SK-N-SH (cell line): ENCODE results near the gene NCAM1.

Experiments
- EP300 ChIP-seq, 2 experiments: IDR thresholded peaks; 2 replicates each; pipeline versions ENCODE4 v1.4.0 to v1.6.1; 2012; ENCODE audit warnings: borderline replicate concordance in 1 of 2, low read depth in 1 of 2, low read length in 1 of 2
- FOXJ3 ChIP-seq: sonication (generic); formaldehyde crosslinking; IDR thresholded peaks from 2 replicates; pipeline ENCODE4 v1.5.1; 2020; ENCODE audit warnings: mild to moderate bottlenecking, missing genetic modification reagents
- GABPA ChIP-seq: IDR thresholded peaks from 2 replicates; pipeline ENCODE4 v1.4.0; 2012; ENCODE audit warnings: low read depth, mild to moderate bottlenecking
- JUND ChIP-seq: IDR thresholded peaks from 2 replicates; pipeline ENCODE4 v1.4.0; 2012
- POLR2AphosphoS5 ChIP-seq: IDR thresholded peaks from 2 replicates; pipeline ENCODE4 v1.6.1; 2012; ENCODE audit warnings: low read depth, low read length
- RAD21 ChIP-seq: IDR thresholded peaks from 2 replicates; pipeline ENCODE4 v1.6.1; 2012; ENCODE audit warnings: mild to moderate bottlenecking, low read length
- SMC3 ChIP-seq: IDR thresholded peaks from 2 replicates; pipeline ENCODE4 v1.6.1; 2012; ENCODE audit warnings: low read depth, low read length, improper control_type of control experiment
- TAF1 ChIP-seq: IDR thresholded peaks from 2 replicates; pipeline ENCODE4 v1.6.1; 2012; ENCODE audit warnings: low read depth, mild to moderate bottlenecking, low read length, moderate library complexity, borderline replicate concordance
- TEAD4 ChIP-seq: IDR thresholded peaks from 2 replicates; pipeline ENCODE4 v1.4.0; 2012; ENCODE audit warnings: mild to moderate bottlenecking, borderline replicate concordance; ENCODE audit not compliant: insufficient read depth
- TF ChIP-seq, protein P1 (sequence below): fragments of 200-600 bp; sonication (generic); IDR thresholded peaks from 2 replicates; pipeline ENCODE4 v1.6.1; 2017; ENCODE audit warnings: antibody characterized with exemption, mild to moderate bottlenecking, moderate library complexity
- TF ChIP-seq, protein P2 (sequence below): IDR thresholded peaks from 2 replicates; pipeline ENCODE4 v1.6.1; 2012; ENCODE audit warnings: mild to moderate bottlenecking, low read depth, low read length, moderate library complexity

GRCh38 chr11:113083571-113083970 lies 122.4 kb downstream of the NCAM1 start:
- TF ChIP-seq JUND, result no peak
- TF ChIP-seq FOXJ3, result no peak
- TF ChIP-seq, protein P1, sequence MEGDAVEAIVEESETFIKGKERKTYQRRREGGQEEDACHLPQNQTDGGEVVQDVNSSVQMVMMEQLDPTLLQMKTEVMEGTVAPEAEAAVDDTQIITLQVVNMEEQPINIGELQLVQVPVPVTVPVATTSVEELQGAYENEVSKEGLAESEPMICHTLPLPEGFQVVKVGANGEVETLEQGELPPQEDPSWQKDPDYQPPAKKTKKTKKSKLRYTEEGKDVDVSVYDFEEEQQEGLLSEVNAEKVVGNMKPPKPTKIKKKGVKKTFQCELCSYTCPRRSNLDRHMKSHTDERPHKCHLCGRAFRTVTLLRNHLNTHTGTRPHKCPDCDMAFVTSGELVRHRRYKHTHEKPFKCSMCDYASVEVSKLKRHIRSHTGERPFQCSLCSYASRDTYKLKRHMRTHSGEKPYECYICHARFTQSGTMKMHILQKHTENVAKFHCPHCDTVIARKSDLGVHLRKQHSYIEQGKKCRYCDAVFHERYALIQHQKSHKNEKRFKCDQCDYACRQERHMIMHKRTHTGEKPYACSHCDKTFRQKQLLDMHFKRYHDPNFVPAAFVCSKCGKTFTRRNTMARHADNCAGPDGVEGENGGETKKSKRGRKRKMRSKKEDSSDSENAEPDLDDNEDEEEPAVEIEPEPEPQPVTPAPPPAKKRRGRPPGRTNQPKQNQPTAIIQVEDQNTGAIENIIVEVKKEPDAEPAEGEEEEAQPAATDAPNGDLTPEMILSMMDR, result no peak
- TF ChIP-seq EP300 (IDR thresholded peaks at IDR 0.05; ENCODE audit: borderline replicate concordance in 1 of 2, low read depth in 1 of 2, low read length in 1 of 2), result no peak
- TF ChIP-seq GABPA, result no peak
- TF ChIP-seq, protein P2, sequence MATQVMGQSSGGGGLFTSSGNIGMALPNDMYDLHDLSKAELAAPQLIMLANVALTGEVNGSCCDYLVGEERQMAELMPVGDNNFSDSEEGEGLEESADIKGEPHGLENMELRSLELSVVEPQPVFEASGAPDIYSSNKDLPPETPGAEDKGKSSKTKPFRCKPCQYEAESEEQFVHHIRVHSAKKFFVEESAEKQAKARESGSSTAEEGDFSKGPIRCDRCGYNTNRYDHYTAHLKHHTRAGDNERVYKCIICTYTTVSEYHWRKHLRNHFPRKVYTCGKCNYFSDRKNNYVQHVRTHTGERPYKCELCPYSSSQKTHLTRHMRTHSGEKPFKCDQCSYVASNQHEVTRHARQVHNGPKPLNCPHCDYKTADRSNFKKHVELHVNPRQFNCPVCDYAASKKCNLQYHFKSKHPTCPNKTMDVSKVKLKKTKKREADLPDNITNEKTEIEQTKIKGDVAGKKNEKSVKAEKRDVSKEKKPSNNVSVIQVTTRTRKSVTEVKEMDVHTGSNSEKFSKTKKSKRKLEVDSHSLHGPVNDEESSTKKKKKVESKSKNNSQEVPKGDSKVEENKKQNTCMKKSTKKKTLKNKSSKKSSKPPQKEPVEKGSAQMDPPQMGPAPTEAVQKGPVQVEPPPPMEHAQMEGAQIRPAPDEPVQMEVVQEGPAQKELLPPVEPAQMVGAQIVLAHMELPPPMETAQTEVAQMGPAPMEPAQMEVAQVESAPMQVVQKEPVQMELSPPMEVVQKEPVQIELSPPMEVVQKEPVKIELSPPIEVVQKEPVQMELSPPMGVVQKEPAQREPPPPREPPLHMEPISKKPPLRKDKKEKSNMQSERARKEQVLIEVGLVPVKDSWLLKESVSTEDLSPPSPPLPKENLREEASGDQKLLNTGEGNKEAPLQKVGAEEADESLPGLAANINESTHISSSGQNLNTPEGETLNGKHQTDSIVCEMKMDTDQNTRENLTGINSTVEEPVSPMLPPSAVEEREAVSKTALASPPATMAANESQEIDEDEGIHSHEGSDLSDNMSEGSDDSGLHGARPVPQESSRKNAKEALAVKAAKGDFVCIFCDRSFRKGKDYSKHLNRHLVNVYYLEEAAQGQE, result no peak
- no peak for TF ChIP-seq TAF1
- TF ChIP-seq SMC3, result no peak
- no peak for TF ChIP-seq POLR2AphosphoS5
- TF ChIP-seq RAD21, result no peak
- no peak for TF ChIP-seq TEAD4
